Measurements from ENCODE around the gene MARCHF11. TPM values are rescaled to one million over a fixed set of nuclear protein-coding genes. Genes with fewer than 3 reads are reported as not detected.

Gene MARCHF11, protein sequence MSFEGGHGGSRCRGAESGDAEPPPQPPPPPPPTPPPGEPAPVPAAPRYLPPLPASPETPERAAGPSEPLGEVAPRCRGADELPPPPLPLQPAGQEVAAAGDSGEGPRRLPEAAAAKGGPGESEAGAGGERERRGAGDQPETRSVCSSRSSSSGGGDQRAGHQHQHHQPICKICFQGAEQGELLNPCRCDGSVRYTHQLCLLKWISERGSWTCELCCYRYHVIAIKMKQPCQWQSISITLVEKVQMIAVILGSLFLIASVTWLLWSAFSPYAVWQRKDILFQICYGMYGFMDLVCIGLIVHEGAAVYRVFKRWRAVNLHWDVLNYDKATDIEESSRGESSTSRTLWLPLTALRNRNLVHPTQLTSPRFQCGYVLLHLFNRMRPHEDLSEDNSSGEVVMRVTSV
- total RNA-seq, result not detected
- long read RNA-seq, result 0 reads

- no peak for TF ChIP-seq POLR2A (IDR thresholded peaks at IDR 0.05)
- TF ChIP-seq, protein P1, sequence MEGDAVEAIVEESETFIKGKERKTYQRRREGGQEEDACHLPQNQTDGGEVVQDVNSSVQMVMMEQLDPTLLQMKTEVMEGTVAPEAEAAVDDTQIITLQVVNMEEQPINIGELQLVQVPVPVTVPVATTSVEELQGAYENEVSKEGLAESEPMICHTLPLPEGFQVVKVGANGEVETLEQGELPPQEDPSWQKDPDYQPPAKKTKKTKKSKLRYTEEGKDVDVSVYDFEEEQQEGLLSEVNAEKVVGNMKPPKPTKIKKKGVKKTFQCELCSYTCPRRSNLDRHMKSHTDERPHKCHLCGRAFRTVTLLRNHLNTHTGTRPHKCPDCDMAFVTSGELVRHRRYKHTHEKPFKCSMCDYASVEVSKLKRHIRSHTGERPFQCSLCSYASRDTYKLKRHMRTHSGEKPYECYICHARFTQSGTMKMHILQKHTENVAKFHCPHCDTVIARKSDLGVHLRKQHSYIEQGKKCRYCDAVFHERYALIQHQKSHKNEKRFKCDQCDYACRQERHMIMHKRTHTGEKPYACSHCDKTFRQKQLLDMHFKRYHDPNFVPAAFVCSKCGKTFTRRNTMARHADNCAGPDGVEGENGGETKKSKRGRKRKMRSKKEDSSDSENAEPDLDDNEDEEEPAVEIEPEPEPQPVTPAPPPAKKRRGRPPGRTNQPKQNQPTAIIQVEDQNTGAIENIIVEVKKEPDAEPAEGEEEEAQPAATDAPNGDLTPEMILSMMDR (IDR thresholded peaks at IDR 0.05), result no peak
- Histone ChIP-seq H3K4me3 (peak within 1 kb of the TSS in 1 of 3 donors; percentile 27), H3K36me3 (no peaks in the 10 kb centered on the region), H3K9me3 (no peaks in the 10 kb centered on the region), H3K27me3 (no peaks in the 10 kb centered on the region), H3K27ac (no peak within 1 kb of the TSS), H3K4me1 (no peaks in the 10 kb centered on the region)
- DNase-seq (no peak), ATAC-seq (no peak)
- WGBS (ENCODE audit: insufficient coverage, low coverage, low lambda C conversion rate, missing lambda C conversion rate), result 0% methylated on average over 4 of the region's 59 CpGs
- intact Hi-C loops (cut with DNase I), result no loop called here
These were observed at the start of gene MARCHF11 for GRCh38 chr5:16179511-16179935. MARCHF11 (minus strand) TSS chr5:16179791; CDS start chr5:16179575, 216 bp downstream.

GRCh38 chr5:16225927-16226326, 46.3 kb upstream of the MARCHF11 start:
- no peaks in the 10 kb centered on the region for H3K36me3 ChIP-seq
- H3K27me3 ChIP-seq, result no peaks in the 10 kb centered on the region
- intact Hi-C loops (cut with DNase I), result no loop called here
- 44% methylated on average over 4 of the region's 5 CpGs for WGBS (ENCODE audit: insufficient coverage, low coverage, low lambda C conversion rate, missing lambda C conversion rate)
- no peaks in the 10 kb centered on the region for H3K4me1 ChIP-seq
- DNase-seq, result no peak
- H3K9me3 ChIP-seq, result no peaks in the 10 kb centered on the region
- no peak for ATAC-seq
- H3K4me3 ChIP-seq, result no peak overlapping the region
- H3K27ac ChIP-seq, result no peak overlapping the region
- no peak for TF ChIP-seq POLR2A (IDR thresholded peaks at IDR 0.05)
- TF ChIP-seq, protein P1 (IDR thresholded peaks at IDR 0.05), result no peak

DNA sequence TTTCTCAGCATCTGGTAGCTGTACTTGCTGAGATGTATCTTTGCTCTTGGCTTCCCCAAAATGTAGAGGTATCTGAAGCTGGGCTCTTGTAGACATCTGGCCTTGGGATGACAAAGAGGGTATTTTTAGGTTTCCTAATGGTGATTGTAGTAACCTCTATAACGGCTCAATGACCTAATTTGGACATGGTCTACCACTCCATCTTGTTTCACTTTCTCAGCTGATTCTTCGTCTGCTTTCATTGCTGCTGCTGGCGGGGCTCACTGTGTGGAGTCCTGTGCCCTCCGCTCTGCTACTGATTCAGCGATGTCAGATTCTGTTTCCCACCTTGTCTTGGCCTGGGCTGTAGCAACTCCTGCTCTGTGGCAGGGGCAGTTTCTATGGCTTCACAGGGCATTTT, 12.7 kb upstream of the MARCHF11 start:
- H3K27ac ChIP-seq, result no peak overlapping the region
- H3K9me3 ChIP-seq, result no peaks in the 10 kb centered on the region
- 42% methylated on average over 3 of the region's 5 CpGs for WGBS (ENCODE audit: insufficient coverage, low coverage, low lambda C conversion rate, missing lambda C conversion rate)
- TF ChIP-seq POLR2A (IDR thresholded peaks at IDR 0.05), result no peak
- TF ChIP-seq, protein P1 (IDR thresholded peaks at IDR 0.05), result no peak
- H3K36me3 ChIP-seq, result no peaks in the 10 kb centered on the region
- DNase-seq, result no peak
- no peaks in the 10 kb centered on the region for H3K27me3 ChIP-seq
- no peaks in the 10 kb centered on the region for H3K4me1 ChIP-seq
- ATAC-seq, result no peak
- H3K4me3 ChIP-seq, result no peak overlapping the region
- intact Hi-C loops (cut with DNase I), result no loop called here

DNA sequence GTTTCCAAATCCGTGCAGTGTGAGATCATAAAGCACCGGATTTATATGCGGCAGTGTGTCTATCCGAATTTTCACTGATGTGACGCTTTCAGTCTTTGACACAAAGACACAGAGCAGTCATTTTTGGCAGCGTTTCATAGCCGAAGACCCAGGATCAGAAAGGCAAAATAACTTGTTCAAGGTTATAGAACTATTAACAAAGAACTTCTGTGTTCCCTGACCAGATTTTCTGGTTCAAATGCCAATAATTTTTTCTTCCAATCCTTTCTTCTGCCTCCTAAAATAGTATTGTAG, 1.1 kb upstream of the MARCHF11 start:
- no peaks in the 10 kb centered on the region for H3K27me3 ChIP-seq
- ATAC-seq, result no peak
- WGBS (ENCODE audit: insufficient coverage, low coverage, low lambda C conversion rate, missing lambda C conversion rate), result 21% methylated on average over 7 of the region's 7 CpGs
- H3K36me3 ChIP-seq, result no peaks in the 10 kb centered on the region
- no peak overlapping the region for H3K27ac ChIP-seq
- TF ChIP-seq, protein P1 (IDR thresholded peaks at IDR 0.05), result no peak
- no peak for TF ChIP-seq POLR2A (IDR thresholded peaks at IDR 0.05)
- no peaks in the 10 kb centered on the region for H3K9me3 ChIP-seq
- no peak for DNase-seq
- no peak overlapping the region for H3K4me3 ChIP-seq
- intact Hi-C loops (cut with DNase I), result no loop called here
- H3K4me1 ChIP-seq, result no peaks in the 10 kb centered on the region

All from right lobe of liver (tissue), 6 donors.